ENCODE results near the gene PRAMEF18. TPM values are rescaled to one million over a fixed set of nuclear protein-coding genes. Genes with fewer than 3 reads are reported as not detected.
A peak's percentile ranks its signal among the peaks of the same experiment; 100 is the strongest.
"Not testable (repeated sequence)": the region's sequence is repeated elsewhere in the genome, so short reads cannot be mapped to it uniquely, and the experiment has no call there.

PRAMEF18 gene
- total and polyA plus RNA-seq, 2 donors (not counting 1 experiment from before 2014, with no cell fraction given), result not detected

DNA sequence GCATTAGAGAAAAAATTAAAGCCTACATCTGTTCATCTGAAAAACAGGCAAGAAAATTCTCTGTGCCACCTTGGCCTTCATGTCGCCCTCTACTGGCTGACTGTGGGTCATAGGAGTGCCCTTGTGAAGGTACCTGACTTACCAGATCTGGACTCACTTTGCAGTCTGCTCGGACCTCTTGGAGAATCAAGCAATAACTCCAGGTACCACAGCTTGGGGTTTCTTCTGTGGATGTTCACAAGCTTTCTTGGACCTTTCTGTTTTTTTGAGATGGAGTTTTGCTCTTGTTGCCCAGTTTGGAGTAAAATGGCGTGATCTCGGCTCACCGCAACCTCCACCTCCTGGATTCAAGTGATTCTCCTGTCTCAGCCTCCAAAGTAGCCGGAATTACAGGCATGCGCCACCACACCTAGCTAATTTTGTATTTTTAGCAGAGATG lies 2.4 kb upstream of the PRAMEF18 start:
- ChIA-PET POLR2A (no interaction called here), CTCF (interaction anchor here (0.6 kb wide), 1 partner anchor 13 kb away, joined by 3 read pairs; no protein-coding TSS in a partner anchor)
- Histone ChIP-seq H3K4me1 (ENCODE audit: control insufficient read depth in 2 of 2, insufficient read depth in 2 of 2, low read length in 2 of 2) (no peaks in the 10 kb centered on the region), H3K79me2 (ENCODE audit: control insufficient read depth, insufficient read depth, low read length) (no peaks in the 10 kb centered on the region), H3K27me3 (replicated peaks in 1 of 4; ENCODE audit: control extremely low read depth in 1 of 4, control insufficient read depth in 3 of 4, insufficient read depth in 4 of 4, low read length in 3 of 4) (no peaks in the 10 kb centered on the region), H2AFZ (ENCODE audit: insufficient read depth, low read depth, low read length, poor library complexity, severe bottlenecking) (no peak overlapping the region), H3K9ac (ENCODE audit: low read length) (no peak overlapping the region), H4K20me1 (ENCODE audit: control insufficient read depth, insufficient read depth, low read length, poor library complexity, severe bottlenecking) (no peaks in the 10 kb centered on the region), H3K36me3 (replicated peaks in 1 of 2; ENCODE audit: control extremely low read depth in 1 of 2, control insufficient read depth in 1 of 2, extremely low read depth in 1 of 2, insufficient read depth in 2 of 2, low read length in 1 of 2) (no peaks in the 10 kb centered on the region), H3K27ac (ENCODE audit: low read length in 2 of 2) (no peak overlapping the region), H3K9me3 (ENCODE audit: control extremely low read depth in 1 of 3, control insufficient read depth in 2 of 3, insufficient read depth in 1 of 3, low read length in 2 of 3) (no peaks in the 10 kb centered on the region), H3K4me2 (replicated peaks; ENCODE audit: low read depth, low read length, poor library complexity, severe bottlenecking) (no peak overlapping the region), H3K4me3 (ENCODE audit: control extremely low read depth in 1 of 5, extremely low read depth in 1 of 5, insufficient read depth in 1 of 5, low read depth in 2 of 5, low read length in 4 of 5) (no peak overlapping the region)
- DNase-seq (peak; percentile 18), ATAC-seq (ENCODE audit: low read depth) (no peak)
- H3K4me1 Mint-ChIP-seq, result no peaks in the 10 kb centered on the region
- no peak overlapping the region for H3K27ac Mint-ChIP-seq
- H3K27me3 Mint-ChIP-seq, result peaks cover 4% of the 10 kb centered on the region
- intact Hi-C loops (cut with micrococcal nuclease), result no loop called here
- no peaks in the 10 kb centered on the region for H3K9me3 Mint-ChIP-seq (ENCODE audit: insufficient read depth)
- WGBS (ENCODE audit: insufficient coverage), result 83% methylated on average over 7 of the region's 7 CpGs
- TF ChIP-seq EZH2 (IDR thresholded peaks at IDR 0.05; ENCODE audit: borderline replicate concordance, insufficient read depth, low read depth, low read length, poor library complexity, severe bottlenecking), result no peak
- peak; percentile 56 for TF ChIP-seq CTCF (IDR thresholded peaks at IDR 0.05)
- no peak overlapping the region for H3K4me3 Mint-ChIP-seq

- intact Hi-C loops (cut with micrococcal nuclease); ATAC-seq (ENCODE audit: low read depth); POLR2A ChIA-PET: not testable (repeated sequence)
Measured at GRCh38 chr1:13227271-13228055, 1.5 kb upstream of the PRAMEF18 start.

More at GRCh38 chr1:13227271-13228055, 1.5 kb upstream of the PRAMEF18 start:
- H3K4me2 ChIP-seq (replicated peaks; ENCODE audit: low read depth, low read length, poor library complexity, severe bottlenecking); DNase-seq; H3K27me3 ChIP-seq (replicated peaks in 1 of 4; ENCODE audit: control extremely low read depth in 1 of 4, control insufficient read depth in 3 of 4, insufficient read depth in 4 of 4, low read length in 3 of 4); H3K27ac Mint-ChIP-seq; H3K4me1 Mint-ChIP-seq; H3K9ac ChIP-seq (ENCODE audit: low read length); H3K79me2 ChIP-seq (ENCODE audit: control insufficient read depth, insufficient read depth, low read length); H3K27ac ChIP-seq (ENCODE audit: low read length in 2 of 2); H3K9me3 Mint-ChIP-seq (ENCODE audit: insufficient read depth); H3K4me3 Mint-ChIP-seq; H3K4me1 ChIP-seq (ENCODE audit: control insufficient read depth in 2 of 2, insufficient read depth in 2 of 2, low read length in 2 of 2); H4K20me1 ChIP-seq (ENCODE audit: control insufficient read depth, insufficient read depth, low read length, poor library complexity, severe bottlenecking); H2AFZ ChIP-seq (ENCODE audit: insufficient read depth, low read depth, low read length, poor library complexity, severe bottlenecking); H3K9me3 ChIP-seq (ENCODE audit: control extremely low read depth in 1 of 3, control insufficient read depth in 2 of 3, insufficient read depth in 1 of 3, low read length in 2 of 3); H3K36me3 ChIP-seq (replicated peaks in 1 of 2; ENCODE audit: control extremely low read depth in 1 of 2, control insufficient read depth in 1 of 2, extremely low read depth in 1 of 2, insufficient read depth in 2 of 2, low read length in 1 of 2); H3K4me3 ChIP-seq (ENCODE audit: control extremely low read depth in 1 of 5, extremely low read depth in 1 of 5, insufficient read depth in 1 of 5, low read depth in 2 of 5, low read length in 4 of 5); H3K27me3 Mint-ChIP-seq: not testable (repeated sequence)
- CTCF ChIA-PET, result interaction anchor here (0.6 to 0.7 kb wide), 2 partner anchors 9 to 14 kb away, joined by 3 to 4 read pairs; no protein-coding TSS in a partner anchor
- 92% methylated on average over 6 of the region's 8 CpGs for WGBS (ENCODE audit: insufficient coverage)

Data from B cell (primary cell).